ENCODE results near the gene CCER1.

The CCER1 gene

DNA sequence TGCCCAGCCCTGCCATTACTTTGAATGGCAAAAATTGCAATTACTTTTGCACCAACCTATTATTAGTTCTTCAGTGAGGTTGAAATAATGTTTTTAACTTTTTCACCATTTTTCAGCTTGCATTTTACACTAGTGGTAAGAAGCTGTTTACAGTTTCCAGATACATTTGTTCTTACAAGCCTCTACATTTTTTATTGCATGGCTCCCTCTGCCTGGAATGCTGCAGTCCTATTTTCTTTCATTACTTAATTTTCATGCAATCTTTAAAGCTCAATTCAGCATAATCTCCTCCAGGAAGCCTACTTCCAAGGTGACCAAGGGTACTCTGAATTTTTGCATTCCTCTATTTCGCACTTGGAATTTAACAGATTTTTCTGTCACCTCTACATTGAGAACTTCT is 33.4 kb downstream of the CCER1 start:
- no peak for DNase-seq (ENCODE audit: low read depth, low spot score)

DNA sequence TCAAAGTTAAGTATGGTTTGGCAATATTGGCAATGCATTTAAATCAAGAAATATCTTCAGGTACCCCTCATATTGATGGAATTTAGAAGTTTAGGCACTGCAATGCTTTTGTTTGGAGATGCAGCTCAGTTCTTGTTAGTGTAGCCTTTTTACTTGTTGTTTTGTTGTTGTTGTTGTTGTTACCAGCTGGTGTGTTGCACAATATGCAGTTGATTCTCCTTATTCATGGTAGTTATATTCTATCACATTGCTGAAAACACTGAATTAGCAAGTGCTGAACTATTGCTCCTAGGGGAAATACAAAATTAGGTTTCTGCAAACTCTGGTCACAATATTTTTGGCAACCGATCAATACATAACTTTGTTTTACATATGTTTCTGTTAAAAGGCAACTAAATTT is 34.8 kb downstream of the CCER1 start:
- DNase-seq (ENCODE audit: low read depth, low spot score) = no peak

DNA sequence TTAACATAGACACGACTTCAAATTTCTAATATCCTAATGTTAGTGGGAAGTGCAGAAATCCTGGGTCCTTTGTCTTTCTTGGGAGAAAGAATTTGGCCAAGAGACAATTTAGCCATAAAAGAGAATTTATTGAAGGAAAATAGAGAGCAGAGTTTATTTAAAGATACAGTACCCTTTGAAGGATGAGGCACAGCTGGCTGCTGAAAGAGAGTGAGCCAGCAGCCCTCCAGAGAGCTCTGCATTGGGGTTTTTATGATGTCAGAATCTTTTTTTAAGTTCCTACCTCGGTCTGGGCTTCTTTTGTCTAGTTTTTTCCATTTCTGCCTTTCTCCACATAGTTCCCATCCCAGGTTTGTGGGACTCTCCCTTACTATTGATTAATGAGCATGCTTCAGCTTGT is 37.5 kb downstream of the CCER1 start:
- DNase-seq (ENCODE audit: low read depth, low spot score) = no peak

DNA sequence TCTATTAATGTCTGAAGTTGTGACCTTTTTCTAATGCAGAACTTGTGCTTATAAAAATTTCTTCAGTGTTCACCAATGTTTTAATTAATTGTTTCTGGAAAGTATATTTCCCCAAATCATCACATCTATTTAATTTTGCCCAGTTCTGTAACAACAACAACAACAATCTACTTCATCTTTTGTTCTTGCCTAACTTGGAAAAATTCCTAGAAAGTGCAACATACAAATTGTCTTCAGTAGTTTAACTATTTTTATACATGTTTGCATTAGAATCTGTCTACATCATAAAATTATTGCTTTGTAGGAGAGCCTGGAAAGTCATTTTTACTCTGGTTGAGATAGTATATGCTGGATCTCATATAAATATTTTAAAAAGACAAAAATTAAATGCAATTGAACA is 38.5 kb downstream of the CCER1 start:
- no peak for DNase-seq (ENCODE audit: low read depth, low spot score)

DNA sequence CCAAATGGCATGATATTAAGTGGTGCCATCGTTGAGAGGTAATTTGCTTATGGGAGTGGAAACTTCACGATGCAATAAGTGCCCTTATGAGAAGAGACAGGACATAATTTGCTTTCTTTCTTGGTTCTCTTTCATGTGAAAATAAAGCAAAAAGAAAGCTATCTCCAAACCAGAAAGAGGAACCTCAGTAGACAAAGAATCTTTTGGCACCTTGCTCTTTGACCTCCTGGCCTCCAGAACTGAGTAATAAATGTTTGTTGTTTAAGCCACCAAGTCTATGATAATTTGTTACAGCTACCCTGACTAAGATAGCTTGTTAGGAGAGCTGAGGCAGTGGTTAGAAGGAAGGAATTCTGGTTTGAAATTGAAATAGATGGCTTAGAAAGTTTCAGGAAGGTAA is 39.6 kb downstream of the CCER1 start:
- DNase-seq (ENCODE audit: low read depth, low spot score) = no peak

DNA sequence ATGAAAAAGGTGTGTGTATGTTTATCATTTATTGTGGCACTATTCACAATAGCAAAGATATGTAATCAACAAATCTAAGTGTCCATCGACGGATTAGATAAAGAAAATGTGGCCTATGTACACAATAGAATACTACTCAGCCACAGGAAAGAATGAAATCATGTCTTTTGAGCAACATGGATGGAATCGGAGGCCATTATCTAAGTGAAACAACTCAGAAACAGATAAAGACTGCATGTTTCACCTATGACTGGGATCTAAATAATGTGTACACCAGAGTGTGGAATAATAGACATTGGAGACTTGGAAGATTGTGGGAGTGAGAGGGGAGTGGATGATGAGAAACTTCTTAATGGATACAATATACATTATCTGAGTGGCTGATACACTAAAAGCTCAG is 44.0 kb downstream of the CCER1 start:
- no peak for DNase-seq (ENCODE audit: low read depth, low spot score)

DNA sequence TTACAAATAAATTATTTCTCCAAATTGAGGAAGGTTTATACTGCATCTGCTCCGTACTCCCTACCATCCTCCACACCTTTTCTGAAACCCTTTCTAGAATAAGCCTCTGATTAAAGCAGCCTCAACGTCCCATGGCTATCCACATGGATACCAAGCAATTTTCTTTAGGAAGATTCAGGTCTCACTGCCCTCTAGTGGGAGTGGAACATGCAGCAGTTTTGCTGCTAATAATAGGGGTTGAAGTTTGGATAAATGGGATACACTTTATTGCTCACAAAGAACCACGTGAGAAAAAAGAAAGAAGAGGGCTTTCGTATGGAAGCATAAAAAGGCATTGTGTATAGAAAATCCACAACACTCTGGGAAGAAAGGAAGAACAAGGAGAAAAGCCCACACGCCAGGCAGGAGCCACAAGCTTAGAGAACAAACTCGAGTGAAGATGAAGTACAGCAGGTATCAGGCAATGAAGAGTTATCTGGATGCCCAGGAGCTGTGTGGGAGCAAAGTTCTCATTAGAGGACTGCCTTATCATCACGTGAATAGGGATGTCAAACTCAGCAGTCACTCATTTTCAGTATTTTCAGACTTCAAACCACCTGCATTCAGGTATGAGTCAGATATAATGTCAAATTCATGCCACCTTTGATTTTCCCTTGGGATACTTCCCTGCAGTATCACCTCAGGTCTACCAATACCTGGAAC is 45.8 kb downstream of the CCER1 start:
- DNase-seq (ENCODE audit: low read depth, low spot score) = no peak

DNA sequence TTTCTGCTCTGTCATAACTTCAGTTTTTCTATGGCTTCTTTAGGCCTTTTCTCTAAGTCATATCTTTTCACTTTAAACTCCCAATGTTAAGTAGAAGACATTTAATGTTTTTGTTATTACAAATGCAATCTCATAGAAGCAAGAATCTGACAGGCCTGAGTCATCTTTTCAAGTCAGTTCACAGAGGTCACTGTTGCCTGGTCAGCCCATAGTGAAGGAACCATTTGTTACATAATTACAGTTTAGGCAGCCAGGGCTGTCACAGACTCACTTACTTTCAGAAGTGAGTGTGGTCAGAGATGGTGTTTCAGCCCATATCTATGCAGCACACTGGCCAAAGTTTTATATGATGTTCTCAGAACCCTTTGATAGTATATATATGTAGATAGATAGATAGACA is 46.5 kb downstream of the CCER1 start:
- no peak for DNase-seq (ENCODE audit: low read depth, low spot score)

DNA sequence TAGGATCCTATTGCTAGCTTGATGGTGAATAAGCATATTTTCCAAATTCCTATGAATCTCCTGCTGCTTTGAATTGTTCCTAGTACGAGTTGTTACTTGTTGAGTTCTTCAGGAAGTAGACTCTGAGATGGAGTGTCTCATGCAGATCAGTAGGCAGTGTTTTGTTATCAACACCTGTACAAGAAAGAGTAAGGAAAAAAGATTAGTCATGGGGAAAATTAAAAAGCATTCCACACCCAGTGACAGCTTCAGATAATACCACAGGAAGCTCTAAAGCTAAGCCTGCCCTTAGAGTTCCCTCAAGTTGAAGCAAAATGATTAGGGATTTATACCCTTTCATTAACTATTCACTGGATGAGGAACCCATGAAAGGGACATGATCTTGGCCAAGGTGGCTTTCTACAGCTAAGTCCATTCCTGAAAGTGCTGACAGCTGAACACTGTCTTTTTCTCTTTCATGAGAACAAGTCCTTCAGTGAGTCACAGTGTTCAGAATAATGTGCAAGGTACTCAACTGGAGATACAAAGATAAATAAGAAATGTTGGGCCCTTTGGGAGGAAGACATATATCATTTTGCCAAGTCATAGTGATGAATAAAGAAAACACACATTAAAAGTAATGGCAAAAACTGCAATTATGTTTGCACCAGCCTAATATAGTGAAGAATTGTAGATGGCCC is 49.1 kb downstream of the CCER1 start:
- no peak for DNase-seq (ENCODE audit: low read depth, low spot score)

DNA sequence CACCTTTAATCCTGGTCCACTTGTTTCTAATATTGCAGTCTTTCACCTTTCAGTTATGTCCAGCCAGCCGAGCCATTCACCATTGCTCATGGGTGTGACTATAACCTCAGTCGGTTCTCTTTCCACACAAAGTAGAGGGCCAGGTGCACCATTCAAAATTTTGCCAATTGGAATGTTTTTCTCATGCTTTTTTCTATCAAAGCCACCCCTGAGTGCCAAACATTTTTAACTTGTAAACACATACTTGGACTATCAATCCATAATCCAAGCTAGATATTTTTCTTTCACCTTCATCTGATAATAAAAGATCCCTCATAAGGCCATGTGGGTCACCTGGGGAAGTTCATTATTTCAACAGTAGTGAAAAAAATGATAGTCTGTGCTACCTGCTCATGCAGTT is 52.4 kb downstream of the CCER1 start:
- DNase-seq (ENCODE audit: low read depth, low spot score) = no peak

All from activated CD4-positive, CD25-positive, alpha-beta regulatory T cell treated with anti-CD3 and anti-CD28 coated beads, Interleukin-2, amount 50 U/mL, for 16 hours (primary cell).